HCT116 (cell line): ENCODE results near the gene APBA3.

ENCODE experiments used
- CBX3 ChIP-seq: IDR thresholded peaks from 2 replicates; pipeline ENCODE4 v1.6.1; 2012; ENCODE audit warnings: low read depth
- EZH2 ChIP-seq: fragments of 200-600 bp; sonication (generic); IDR thresholded peaks from 2 replicates; pipeline ENCODE4 v1.6.1; 2017; ENCODE audit warnings: antibody characterized with exemption, mixed run types
- POLR2A ChIP-seq: IDR thresholded peaks from 2 replicates; pipeline ENCODE4 v1.7.0; 2011; ENCODE audit warnings: borderline replicate concordance; ENCODE audit not compliant: insufficient read depth, insufficient read length; ENCODE audit errors: extremely low read depth
- SP1 ChIP-seq: IDR thresholded peaks from 2 replicates; pipeline ENCODE4 v1.6.1; 2012; ENCODE audit warnings: low read depth
- TCF7L2 ChIP-seq: IDR thresholded peaks from 2 replicates; pipeline ENCODE4 v1.7.0; 2011; ENCODE audit warnings: borderline replicate concordance, inconsistent platforms; ENCODE audit not compliant: insufficient read depth, insufficient read length; ENCODE audit errors: extremely low read depth

- TF ChIP-seq TCF7L2 (no peak), POLR2A (no peak), EZH2 (no peak), CBX3 (no peak), SP1 (no peak)
These were observed 16.0 kb downstream of the APBA3 start for GRCh38 chr19:3745363-3746045.
